SHP77 treated with DMSO at 0.1 percent for 48 hours (cell line): ENCODE data around the gene IQCN.

Experiments used
- DNase-seq: peaks from one replicate; lab custom pipeline; 2025; lab: John Stamatoyannopoulos, UW

IQCN gene

GRCh38 chr19:18304458-18305310 is 30.4 kb upstream of the IQCN start:
- DNase-seq = no peak

- peak; percentile 41 for DNase-seq
Measured at GRCh38 chr19:18304208-18304457, 29.9 kb upstream of the IQCN start.

DNA sequence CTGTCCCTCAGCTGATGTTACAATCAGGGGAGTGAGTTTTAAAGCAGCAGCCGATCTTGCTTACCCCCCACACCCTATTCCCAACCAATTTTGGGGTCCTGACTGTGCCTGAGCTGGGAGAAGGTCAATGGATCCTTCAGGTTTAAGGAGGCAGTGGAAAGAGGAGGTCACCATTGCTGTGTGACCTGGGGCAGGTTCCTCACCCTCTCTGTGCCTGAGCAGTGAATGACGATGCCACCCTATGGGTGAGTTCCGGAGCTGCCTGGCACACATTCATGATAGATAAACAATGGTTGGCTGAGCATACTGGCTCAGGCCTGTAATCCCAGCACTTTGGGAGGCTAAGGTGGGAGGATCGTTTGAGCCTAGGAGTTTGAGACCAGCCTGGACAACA is 27.5 kb upstream of the IQCN start:
- no peak for DNase-seq

DNA sequence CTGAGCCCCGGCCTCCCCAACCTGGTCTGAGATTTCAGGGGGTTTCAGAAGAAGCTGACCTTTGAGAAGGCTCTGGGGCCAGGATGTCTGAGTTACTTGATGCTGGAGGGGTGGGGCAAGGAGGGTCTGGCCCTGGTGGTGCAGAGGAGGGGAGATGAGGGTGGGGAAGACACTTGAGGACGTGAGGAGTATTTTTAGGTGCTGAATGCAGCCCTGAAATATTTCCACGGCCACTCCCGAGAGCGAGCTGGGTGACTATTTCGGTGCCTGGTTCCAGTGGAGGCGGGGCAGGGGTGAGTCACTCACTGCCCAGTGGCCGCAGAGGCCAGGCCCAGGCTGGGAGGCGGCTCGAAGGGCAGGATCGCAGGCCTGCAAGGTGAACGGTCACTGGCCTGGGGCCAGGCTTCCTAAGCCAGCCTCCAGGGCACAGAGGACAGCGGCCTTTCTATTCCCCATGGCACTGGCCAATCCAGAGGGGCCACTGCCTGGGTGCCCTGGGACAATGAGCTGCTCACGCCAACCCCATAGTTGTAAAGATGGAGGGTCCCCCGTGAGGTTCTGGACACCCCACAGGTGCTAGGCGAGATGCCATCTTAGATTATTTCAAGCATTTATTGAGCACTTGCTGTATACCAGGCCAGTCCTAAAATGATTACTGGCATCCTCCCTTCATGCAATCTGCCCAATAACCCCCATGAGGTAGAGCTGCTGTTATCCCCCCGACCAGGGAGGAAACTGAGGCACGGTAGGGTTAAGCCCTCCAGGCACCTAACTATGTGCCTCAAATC is 26.9 kb upstream of the IQCN start:
- DNase-seq = no peak

- DNase-seq = no peak
Measured at GRCh38 chr19:18299654-18300053, 25.4 kb upstream of the IQCN start.

- DNase-seq = no peak
Measured at GRCh38 chr19:18298601-18299000, 24.3 kb upstream of the IQCN start.

- DNase-seq = no peak
Measured at GRCh38 chr19:18297308-18297707, 23.1 kb upstream of the IQCN start.

GRCh38 chr19:18295034-18295451 is 20.8 kb upstream of the IQCN start:
- DNase-seq = no peak

- no peak for DNase-seq
Measured at GRCh38 chr19:18294467-18294864, 20.2 kb upstream of the IQCN start.

- no peak for DNase-seq
Measured at GRCh38 chr19:18293642-18294466, 19.6 kb upstream of the IQCN start.

- DNase-seq = no peak
Measured at GRCh38 chr19:18292810-18293641, 18.8 kb upstream of the IQCN start.

GRCh38 chr19:18292462-18292809 is 18.2 kb upstream of the IQCN start:
- no peak for DNase-seq

GRCh38 chr19:18291590-18292461 is 17.6 kb upstream of the IQCN start:
- no peak for DNase-seq

DNA sequence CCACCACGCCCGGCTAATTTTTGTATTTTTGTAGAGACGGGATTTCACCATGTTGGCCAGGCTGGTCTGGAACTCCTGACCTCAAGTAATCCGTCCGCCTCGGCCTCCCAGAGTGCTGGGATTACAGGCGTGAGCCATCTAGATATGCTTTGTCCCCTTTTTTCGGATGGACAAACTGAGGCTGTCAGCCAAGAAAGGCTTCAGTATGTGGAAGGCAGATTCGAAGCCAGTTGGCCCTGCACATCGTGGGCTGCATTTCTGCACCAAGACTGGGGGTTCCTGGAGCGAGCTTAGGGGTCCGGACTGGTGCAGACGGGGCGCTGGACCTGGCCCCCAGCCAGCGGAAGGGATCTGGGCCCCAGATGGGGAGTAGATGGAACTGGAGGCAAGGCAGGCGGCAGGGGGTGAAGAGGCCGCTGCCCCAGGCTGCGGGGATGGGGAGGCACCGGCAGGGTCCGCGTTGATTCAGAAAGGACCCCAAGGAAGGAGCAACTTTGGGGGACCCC is 16.8 kb upstream of the IQCN start:
- no peak for DNase-seq

DNA sequence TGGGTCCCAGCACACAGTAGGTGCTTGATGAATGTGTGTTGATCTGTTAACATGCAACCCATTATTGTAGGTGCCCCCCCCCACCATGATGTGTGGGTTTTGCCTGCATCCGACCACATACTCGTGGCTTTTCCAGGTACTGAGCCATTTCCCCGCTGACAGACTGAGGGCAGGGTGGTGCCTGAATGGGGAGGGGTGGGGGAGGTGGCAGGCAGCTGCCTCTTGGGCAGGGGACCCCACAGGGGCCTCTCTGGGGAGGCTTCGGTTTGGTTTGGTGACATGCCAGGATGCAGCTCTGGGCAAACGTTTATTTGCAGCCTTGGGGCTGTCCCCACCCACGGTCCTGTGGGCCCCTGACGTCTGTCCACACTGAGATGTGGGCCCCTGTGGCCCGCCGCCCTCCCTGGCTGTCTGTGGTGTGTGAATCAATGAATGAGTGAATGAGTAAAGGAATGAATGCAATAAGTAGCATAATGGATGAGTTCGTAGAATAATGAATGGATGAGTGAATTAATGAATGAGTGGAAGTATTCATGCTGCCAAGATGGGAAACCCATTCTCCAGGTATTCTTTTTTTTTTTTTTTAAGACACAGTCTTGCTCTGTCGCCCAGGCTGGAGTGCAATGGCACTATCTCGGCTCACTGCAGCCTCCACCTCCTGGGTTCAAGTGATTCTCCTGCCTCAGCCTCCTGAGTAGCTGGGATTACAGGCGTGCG is 16.2 kb upstream of the IQCN start:
- no peak for DNase-seq

- DNase-seq = no peak
Measured at GRCh38 chr19:18289471-18290301, 15.4 kb upstream of the IQCN start.

DNA sequence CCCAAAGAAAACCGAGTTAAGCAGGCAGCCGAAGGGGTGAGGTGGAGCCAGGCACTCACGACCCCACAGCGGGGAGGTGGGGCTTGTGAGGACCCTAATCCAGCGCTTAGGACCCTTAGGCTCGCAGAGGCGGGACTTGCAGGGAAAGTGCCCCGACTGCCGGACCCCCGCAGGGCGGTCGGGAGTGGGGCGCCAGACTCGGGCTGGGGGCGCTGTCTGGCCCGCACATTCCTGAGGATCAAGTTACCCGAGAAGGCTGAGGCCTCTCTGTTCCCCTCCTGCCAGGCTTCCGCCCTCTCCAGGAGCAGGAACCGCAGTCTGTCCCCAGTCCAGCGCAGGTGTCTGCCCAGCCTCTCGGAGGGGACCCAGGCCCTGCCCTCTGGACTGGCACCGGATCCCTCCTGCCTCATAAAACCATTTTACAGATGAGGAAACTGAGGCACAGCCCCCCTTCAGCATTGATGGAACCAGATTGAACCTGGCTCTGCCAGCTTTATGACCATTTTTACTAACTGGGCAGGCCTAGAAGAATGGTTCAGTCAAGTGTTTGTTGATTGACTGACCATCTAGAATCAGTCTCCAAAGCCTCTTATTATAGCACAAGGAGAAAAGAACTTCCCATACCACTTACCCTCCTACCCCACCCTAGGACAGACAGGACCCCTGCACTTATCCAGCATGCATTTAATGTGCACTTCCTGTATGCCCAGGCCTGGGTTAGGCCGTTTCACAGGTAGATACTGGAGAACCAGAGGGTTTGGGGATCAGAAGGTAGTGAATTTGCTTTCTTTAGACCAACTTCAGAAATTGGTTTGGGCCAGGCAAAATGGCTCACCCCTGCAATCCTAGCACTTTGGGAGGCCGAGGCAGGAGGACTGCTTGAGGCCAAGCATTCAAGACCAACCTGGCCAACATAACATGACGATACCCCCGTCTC is 13.9 kb upstream of the IQCN start:
- DNase-seq = no peak
